GM12801 (cell line): ENCODE measurements around the gene TJP3.

Experiments used
- TF ChIP-seq, protein P1 (sequence below): IDR thresholded peaks from one replicate; pipeline ENCODE4 v1.5.1; 2011; ENCODE audit warnings: control low read depth; ENCODE audit not compliant: insufficient read length; ENCODE audit errors: extremely low read depth

Gene TJP3

DNA sequence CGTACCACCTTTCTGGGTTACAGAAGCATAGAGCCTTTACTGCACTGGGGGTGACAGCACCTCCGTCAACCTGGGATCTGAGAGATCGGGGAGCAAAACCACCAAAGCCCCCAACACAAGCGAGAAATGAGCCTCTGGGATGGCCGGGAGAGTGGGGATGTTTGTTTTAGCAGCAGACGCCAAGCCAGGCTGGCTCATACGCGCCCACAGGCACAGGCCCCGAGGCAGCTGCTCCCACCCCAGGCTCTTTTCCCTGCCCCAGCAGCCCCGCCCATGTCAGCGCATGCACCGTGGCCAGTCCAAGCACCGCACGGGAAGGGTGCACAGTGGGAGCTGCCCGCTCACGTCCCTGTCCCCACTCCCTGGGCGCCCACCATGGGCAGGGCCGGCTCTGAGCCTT is 16.5 kb upstream of the TJP3 start:
- TF ChIP-seq, protein P1, sequence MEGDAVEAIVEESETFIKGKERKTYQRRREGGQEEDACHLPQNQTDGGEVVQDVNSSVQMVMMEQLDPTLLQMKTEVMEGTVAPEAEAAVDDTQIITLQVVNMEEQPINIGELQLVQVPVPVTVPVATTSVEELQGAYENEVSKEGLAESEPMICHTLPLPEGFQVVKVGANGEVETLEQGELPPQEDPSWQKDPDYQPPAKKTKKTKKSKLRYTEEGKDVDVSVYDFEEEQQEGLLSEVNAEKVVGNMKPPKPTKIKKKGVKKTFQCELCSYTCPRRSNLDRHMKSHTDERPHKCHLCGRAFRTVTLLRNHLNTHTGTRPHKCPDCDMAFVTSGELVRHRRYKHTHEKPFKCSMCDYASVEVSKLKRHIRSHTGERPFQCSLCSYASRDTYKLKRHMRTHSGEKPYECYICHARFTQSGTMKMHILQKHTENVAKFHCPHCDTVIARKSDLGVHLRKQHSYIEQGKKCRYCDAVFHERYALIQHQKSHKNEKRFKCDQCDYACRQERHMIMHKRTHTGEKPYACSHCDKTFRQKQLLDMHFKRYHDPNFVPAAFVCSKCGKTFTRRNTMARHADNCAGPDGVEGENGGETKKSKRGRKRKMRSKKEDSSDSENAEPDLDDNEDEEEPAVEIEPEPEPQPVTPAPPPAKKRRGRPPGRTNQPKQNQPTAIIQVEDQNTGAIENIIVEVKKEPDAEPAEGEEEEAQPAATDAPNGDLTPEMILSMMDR, result no peak

DNA sequence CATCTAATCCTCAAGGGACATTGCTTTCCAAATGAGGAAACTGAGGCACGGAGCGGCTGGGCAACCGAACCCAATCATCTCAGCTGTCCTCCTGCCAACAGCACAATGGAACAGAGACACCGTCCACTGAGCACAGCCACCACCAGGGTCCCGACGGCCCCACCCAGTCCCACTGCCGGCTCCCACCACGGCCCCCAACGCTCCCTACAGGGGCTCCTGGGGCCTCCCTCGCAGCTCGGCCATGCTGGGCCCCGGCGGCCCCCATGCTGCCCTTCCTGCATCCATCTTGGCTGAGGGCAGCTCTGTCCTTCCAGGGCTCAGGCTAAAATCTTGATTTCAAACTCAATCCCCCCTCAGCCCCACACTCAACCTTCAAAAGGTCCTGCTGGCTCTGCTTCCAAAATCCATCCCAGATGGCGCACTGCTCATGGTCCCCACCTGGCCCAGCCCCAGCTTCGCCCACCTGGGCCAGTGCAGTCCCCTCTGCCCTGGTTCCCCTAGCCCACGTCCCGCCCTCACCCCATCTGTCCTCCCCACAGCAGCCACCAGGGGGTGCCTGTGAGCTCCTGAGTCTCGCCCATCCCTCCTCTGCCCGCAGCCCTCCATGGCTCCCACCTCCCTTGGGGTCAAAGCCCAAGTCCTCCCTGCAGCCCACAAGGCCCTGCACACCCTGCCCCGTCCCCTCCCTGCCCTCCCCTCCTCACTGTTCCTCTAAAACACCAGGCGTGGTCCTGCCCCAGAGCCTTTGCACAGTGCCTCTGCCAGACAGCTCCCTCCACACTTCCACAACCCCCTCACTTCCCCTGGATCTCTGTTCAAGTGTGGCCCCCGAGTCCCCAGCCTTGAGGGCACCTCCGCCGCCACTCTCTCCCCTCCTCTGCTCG is 15.8 kb upstream of the TJP3 start:
- TF ChIP-seq, protein P1, result no peak

DNA sequence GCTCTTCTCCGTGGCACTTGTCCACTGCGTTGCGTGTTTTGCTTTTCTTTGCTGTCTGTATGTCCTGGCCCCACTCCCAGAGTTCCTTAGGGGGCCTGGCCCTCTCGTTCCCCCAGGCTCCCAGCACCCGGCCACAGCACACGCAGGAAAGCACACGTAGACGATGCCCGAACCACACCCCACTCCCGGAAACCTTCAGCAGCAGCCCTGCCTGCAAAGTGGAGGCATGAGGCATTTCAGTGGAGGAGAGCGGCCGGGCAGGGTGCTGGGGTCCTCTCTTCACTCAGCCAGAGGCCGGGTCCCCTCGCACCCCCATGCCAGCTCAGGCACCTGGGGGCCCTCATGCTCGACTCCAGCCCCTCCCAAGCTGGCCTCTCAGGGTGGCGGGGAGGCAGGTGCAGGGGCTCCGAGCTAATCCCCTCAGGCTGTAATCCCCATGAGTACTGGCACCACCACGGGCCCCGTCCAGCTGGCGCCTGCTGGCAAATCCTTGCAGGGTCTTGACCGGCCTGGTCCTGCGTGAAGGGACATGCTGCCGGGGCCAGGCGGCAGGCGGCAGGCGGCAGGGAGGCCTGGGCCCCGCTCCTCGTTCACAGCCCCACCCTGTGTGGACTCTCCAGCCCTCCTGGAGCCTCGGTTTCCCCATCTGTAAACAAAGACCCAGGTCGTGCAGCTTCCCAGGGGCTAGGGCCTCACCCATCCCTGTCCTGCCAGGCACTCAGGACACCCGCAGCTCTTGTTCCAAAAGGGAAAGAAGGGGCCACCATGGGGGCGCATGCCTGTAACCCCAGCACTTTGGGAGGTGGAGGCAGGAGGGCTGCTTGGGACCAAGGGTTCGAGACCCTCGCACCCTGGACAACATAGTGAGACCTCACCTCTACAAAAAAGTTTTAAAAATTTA is 14.9 kb upstream of the TJP3 start:
- TF ChIP-seq, protein P1, result no peak

DNA sequence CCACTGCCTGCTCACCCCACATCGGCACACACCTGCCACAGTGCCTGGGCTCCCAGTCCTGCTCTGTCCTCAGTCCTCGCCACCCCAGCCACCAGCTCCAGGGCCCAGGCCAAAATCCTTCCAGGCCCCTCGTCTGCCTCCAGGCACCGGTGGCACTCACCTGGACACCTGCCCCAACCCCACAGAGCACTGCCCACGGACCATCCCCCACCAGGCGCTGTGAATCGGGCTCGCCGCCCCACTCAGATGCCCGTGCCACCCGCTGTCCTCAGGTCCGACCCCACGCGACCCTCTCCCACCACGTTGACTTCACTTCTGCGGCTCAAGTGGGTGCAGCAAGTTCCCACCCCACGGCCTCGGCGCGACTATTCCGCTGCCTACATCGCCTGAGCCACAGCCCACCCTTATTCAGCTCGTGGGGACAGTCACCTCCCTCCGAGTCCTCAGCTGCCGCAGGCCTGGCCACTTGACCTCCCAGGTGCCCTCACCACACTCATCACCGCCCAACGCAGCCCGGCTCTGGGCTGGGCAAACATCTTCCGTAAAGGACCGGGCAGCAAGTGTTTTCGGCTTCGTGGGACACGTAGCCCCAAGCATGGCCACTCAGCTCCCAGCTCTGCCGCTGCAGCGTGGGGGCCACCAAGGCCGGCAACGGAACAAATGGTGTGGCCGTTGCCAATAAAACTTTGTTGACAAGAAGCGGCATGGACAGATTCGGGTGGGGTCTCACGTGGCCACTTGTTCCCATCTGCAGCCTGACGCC is 13.6 kb upstream of the TJP3 start:
- TF ChIP-seq, protein P1, result no peak

DNA sequence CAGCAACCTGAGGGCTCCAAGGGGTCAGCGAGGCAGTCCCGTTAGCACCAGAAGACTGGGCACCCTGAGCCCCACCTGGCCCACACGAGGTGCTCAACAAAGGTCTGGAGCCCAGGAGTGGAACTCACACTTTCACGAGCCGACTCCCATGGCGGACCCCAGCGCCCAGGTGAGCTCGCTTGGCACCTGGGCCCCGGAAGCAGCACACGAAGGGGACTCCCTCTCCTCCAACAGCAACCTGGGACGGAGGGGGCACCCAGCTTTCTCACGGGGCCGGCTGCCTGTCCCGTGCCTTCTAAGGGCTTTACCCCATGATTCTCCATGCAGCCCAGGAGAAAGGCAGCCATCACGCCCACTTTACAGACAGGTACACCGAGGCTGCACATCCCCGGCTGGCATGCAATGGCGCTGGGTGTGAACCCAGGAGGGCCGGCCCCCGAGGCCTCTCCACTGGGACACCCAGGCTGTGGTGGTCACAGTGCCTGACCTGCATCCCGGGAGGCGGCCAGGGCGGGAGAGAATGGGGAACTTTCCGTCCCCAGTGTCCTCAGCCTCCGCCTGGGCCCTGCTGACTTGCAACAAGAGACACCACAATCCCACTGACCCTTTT is 13.0 kb upstream of the TJP3 start:
- TF ChIP-seq, protein P1, result no peak

DNA sequence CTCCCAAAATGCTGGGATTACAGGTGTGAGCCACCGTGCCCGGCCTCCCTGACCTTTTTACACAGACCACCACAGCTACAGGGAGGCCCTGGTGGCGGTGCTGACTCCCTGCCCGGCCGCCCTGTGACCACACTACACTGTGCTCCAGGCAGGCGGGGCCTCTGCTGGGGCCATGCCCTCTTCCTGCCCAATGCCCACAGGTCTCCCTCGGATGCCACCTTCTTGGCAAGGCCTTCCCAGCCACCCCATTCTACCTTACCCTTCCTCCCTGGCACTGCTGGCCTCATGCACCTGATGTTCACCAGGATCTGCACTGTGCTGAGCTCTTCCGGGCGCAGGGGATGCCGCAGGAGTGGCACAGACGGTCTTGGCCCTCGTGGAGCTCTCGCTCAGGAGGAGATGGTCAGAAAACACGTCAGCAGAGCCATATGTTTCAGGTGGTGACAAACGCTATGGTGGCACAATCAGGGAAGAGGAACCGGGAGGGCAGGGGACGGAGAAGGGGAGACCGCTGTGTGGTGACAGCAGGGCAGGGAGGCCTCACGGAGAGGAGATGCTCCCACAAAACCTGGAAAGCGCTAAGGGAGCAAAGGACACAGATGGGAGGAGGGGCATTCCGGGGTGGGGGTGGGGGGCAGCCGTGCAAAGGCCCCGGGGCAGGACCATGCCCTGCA is 12.1 kb upstream of the TJP3 start:
- TF ChIP-seq, protein P1, result no peak
